Transverse colon (tissue), 3 donors: ENCODE measurements around the gene CCR3.

Source experiments
- CTCF ChIP-seq, 5 experiments: fragments of 200-600 bp in 3 of 5; fragments of 450-650 bp in 2 of 5; sonication (generic) in 3 of 5; IDR thresholded peaks; 1 replicate in 2 of 5; 2 replicates in 3 of 5; pipeline ENCODE4 v1.5.1; 2016 to 2017; ENCODE audit warnings: antibody characterized with exemption in 5 of 5, inconsistent platforms in 3 of 5, mild to moderate bottlenecking in 2 of 5, moderate library complexity in 1 of 5
- EP300 ChIP-seq: sonication (generic); formaldehyde crosslinking; IDR thresholded peaks from one replicate; pipeline ENCODE4 v1.6.1; 2017; ENCODE audit warnings: antibody characterized with exemption, low read depth

- TF ChIP-seq CTCF (IDR thresholded peaks at IDR 0.05) (no peak), EP300 (no peak)
Measured at GRCh38 chr3:46205286-46205960, 36.8 kb upstream of the CCR3 start.
